Pancreas (tissue), 10 donors: ENCODE data around the gene FAM180A. TPM values are rescaled to one million over a fixed set of nuclear protein-coding genes. Genes with fewer than 3 reads are reported as not detected.
"Not testable (repeated sequence)": the region's sequence is repeated elsewhere in the genome, so short reads cannot be mapped to it uniquely, and the experiment has no call there.

Experiments
- ATAC-seq, 4 donors: fragments of 200-7000 bp; cut with Tn5 transposase; one replicate each; pipeline versions ENCODE4 v1.8.0 to v1.9.1; 2020; ENCODE audit warnings: mild to moderate bottlenecking in 4 of 4, moderate library complexity in 4 of 4
- DNase-seq, 6 donors: peaks; one replicate each; pipeline ENCODE4 v3.0.0-alpha.2; 2020
- FAIRE-seq: peaks from 2 replicates; lab custom pipeline; 2012; peaks lifted over from hg19 to GRCh38; lab: Jason Lieb, UNC
- H3K27ac ChIP-seq, 4 donors: fragments of 200-600 bp; sonication (generic); 1 replicate in 3 of 4; 2 replicates in 1 of 4; pipeline versions ENCODE4 v1.5.0 to v1.8.0; 2020
- H3K27me3 ChIP-seq, 4 donors: fragments of 200-600 bp; one replicate each; pipeline ENCODE4 v1.8.0; 2021
- H3K36me3 ChIP-seq, 3 donors: fragments of 200-600 bp; sonication (generic) in 1 of 3; one replicate each; pipeline versions ENCODE4 v1.5.0 to v1.8.0; 2020 to 2021
- H3K4me1 ChIP-seq, 3 donors: fragments of 200-600 bp; one replicate each; pipeline ENCODE4 v1.8.0; 2021
- H3K4me3 ChIP-seq, 4 donors: fragments of 200-600 bp; sonication (generic) in 2 of 4; one replicate each; pipeline versions ENCODE4 v1.5.0 to v1.8.0; 2020 to 2021
- H3K9me3 ChIP-seq, 4 donors: fragments of 200-600 bp; one replicate each; pipeline ENCODE4 v1.8.0; 2021
- WGBS, 2 donors: extraction: QIAGEN DNeasy Blood & Tissue Kit; methylation state at CpG; one replicate each; pipeline ENCODE4 v1.1.7; 2013; 5-methylcytosine and 5-hydroxymethylcytosine counted together
- intact Hi-C, 3 donors: fragments of 100-400 bp; cut with DNase I; formaldehyde crosslinking; loops; one replicate each; pipeline versions ENCODE4 v1.11.1 to v1.14.2; 2022
- polyA plus RNA-seq, 2 donors: library from polyadenylated mRNA; stranded (reverse); fragments of 200-250 nt; gene quantifications; one replicate each; pipeline ENCODE4 v1.2.3, GENCODE V29; 2013
- total RNA-seq, 6 donors: library from RNA; stranded (reverse); fragmentation: NEBNext Ultra II Directional in 4 of 6; extraction: Animal tissue kit (Norgen Biotek cat#: 25700) in 4 of 6; gene quantifications; one replicate each; pipeline versions ENCODE4 v1.2.1 to v1.2.4, GENCODE V29; 2021 to 2023
- TF ChIP-seq, protein P1 (sequence below), 4 donors: fragments of 200-600 bp; sonication (generic) in 3 of 4; IDR thresholded peaks; one replicate each; pipeline versions ENCODE4 v1.5.0 to v1.8.0; 2021; ENCODE audit warnings: antibody characterized with exemption in 4 of 4
- donor health status: healthy with polysubstance abuse.
- donor health status: DM: no; HTN: no; CAD: no; lungs with moderate emphysema.
- donor health status: DM: no; HTN: no; CAD: no.
- donor health status: control.
- donor health status: control.
- donor health status: Bipolar disorder and iron deficiency.
- donor health status: DM: yes; HTN: yes; CAD: no.
- donor health status: DM: no; HTN: no; CAD: no.
- donor health status: DM: no; HTN: no; CAD: no.
- donor health status: DM: yes; HTN: yes; CAD: no.

FAM180A gene
- total and polyA plus RNA-seq, 8 donors, result 0.11 to 0.90 (median 0.24) TPM

DNA sequence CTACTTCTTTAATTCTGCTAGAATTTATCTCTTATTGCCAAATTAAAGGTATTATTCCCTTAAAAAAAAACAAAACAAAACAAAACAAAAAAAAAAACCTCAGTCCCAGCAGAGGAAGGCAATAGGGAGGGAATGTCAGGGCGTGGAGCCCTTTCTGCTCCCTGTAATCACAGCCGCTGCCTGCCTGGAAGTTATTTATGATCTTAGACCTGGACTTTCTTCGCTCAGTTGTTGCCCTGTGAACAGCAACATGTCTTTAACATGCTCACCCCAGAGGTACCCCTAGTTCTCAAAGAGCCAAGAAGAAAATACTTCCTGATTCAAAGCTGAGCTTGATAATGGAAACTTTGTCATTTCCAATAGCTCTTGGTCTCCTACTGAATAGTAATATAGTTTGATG, 7.7 kb downstream of the FAM180A start:
- Histone ChIP-seq H3K9me3 (no peaks in the 10 kb centered on the region), H3K4me3 (no peak overlapping the region), H3K27ac (no peak overlapping the region), H3K27me3 (no peaks in the 10 kb centered on the region), H3K36me3 (no peaks in the 10 kb centered on the region), H3K4me1 (no peaks in the 10 kb centered on the region)
- TF ChIP-seq, protein P1, sequence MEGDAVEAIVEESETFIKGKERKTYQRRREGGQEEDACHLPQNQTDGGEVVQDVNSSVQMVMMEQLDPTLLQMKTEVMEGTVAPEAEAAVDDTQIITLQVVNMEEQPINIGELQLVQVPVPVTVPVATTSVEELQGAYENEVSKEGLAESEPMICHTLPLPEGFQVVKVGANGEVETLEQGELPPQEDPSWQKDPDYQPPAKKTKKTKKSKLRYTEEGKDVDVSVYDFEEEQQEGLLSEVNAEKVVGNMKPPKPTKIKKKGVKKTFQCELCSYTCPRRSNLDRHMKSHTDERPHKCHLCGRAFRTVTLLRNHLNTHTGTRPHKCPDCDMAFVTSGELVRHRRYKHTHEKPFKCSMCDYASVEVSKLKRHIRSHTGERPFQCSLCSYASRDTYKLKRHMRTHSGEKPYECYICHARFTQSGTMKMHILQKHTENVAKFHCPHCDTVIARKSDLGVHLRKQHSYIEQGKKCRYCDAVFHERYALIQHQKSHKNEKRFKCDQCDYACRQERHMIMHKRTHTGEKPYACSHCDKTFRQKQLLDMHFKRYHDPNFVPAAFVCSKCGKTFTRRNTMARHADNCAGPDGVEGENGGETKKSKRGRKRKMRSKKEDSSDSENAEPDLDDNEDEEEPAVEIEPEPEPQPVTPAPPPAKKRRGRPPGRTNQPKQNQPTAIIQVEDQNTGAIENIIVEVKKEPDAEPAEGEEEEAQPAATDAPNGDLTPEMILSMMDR (IDR thresholded peaks at IDR 0.05), result no peak
- 68 to 86% methylated on average over 3 of the region's 3 CpGs for WGBS, 2 donors
- intact Hi-C loops, result no loop called here
- DNase-seq (no peak), FAIRE-seq (no peak), ATAC-seq (no peak)

DNA sequence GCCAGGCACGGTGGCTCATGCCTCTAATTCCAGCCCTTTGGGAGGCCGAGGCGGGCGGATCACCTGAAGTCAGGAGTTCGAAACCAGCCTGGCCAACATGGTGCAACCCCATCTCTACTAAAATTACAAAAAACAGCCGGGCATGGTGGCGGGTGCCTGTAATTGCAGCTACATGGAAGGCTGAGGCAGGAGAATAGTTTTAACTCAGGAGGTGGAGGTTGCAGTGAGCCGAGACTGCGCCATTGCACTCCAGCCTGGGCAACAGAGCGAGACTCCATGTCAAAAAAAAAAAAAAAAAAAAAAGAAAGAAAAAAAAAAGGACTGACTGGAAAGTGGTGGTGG, 11.3 kb downstream of the FAM180A start:
- H3K36me3 ChIP-seq, ATAC-seq, H3K27me3 ChIP-seq, H3K4me3 ChIP-seq, H3K4me1 ChIP-seq, FAIRE-seq, H3K27ac ChIP-seq, DNase-seq, H3K9me3 ChIP-seq, intact Hi-C loops: not testable (repeated sequence)
- 90 to 92% methylated on average over 10 of the region's 10 CpGs for WGBS, 2 donors

DNA sequence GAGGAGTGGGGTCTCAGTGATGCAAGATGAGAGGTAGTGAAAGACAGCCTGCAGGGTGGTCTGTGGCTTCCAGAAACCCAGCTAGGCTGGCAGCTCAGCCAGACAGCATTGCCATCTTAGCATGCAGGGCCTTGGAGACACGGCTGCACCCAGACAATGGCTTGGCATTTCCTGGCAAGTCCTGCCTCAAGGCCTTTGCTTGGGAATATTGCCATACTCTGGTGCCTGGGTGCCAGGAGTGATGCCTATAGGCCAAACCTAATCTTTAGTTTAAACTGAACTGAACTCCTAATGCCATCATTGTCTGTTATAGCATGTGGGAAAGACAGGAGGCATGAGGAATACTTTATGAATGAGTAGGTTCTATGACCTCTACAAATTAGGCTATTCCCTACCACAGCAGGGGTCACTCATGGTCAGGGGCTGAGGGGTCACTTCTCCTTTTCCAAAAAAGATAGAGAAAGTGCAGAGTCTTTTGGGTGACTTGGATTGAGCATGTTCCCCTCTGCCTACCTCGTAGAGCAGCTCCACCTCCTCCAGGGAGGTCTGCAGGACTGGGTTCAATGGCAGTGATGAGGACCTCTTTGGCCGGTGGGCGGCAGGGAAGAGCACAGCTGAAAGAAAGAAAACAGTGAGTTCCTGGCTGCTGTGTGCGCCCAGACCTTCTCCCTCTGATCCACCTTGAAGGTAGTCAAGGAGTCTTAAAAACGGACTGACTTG, 11.9 kb downstream of the FAM180A start:
- FAIRE-seq, result no peak
- Histone ChIP-seq H3K4me3 (no peak overlapping the region), H3K36me3 (no peaks in the 10 kb centered on the region), H3K27me3 (no peaks in the 10 kb centered on the region), H3K4me1 (no peaks in the 10 kb centered on the region), H3K27ac (no peak overlapping the region), H3K9me3 (no peaks in the 10 kb centered on the region)
- no peak for DNase-seq
- intact Hi-C loops, result no loop called here
- peak in 1 of 4 donors; percentile 46 for ATAC-seq
- TF ChIP-seq, protein P1 (IDR thresholded peaks at IDR 0.05), result no peak
- WGBS, 2 donors, result 58 to 72% methylated on average over 6 of the region's 6 CpGs

DNA sequence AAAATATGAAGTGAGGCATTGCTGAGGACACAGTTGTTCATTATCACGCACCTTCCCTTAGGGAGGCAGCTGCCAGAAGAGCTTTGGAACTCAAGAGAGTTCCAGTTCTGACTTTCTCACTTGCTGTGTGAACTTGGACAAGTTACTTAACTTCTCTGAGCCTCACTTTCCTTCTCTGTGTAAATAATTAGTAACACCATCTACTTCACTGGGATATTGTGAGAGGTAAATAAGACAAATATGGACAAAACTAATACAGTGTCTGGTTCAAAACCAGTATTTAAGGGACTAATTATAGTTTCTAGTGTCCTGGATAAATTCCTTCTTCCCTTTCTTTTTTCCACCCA, 14.3 kb downstream of the FAM180A start:
- Histone ChIP-seq H3K4me1 (no peaks in the 10 kb centered on the region), H3K9me3 (no peaks in the 10 kb centered on the region), H3K27me3 (no peaks in the 10 kb centered on the region), H3K4me3 (no peak overlapping the region), H3K36me3 (no peaks in the 10 kb centered on the region), H3K27ac (no peak overlapping the region)
- intact Hi-C loops, result no loop called here
- DNase-seq (no peak), ATAC-seq (no peak), FAIRE-seq (no peak)
- 71 to 82% methylated on average over 1 of the region's 1 CpG for WGBS, 2 donors
- TF ChIP-seq, protein P1 (IDR thresholded peaks at IDR 0.05), result no peak

DNA sequence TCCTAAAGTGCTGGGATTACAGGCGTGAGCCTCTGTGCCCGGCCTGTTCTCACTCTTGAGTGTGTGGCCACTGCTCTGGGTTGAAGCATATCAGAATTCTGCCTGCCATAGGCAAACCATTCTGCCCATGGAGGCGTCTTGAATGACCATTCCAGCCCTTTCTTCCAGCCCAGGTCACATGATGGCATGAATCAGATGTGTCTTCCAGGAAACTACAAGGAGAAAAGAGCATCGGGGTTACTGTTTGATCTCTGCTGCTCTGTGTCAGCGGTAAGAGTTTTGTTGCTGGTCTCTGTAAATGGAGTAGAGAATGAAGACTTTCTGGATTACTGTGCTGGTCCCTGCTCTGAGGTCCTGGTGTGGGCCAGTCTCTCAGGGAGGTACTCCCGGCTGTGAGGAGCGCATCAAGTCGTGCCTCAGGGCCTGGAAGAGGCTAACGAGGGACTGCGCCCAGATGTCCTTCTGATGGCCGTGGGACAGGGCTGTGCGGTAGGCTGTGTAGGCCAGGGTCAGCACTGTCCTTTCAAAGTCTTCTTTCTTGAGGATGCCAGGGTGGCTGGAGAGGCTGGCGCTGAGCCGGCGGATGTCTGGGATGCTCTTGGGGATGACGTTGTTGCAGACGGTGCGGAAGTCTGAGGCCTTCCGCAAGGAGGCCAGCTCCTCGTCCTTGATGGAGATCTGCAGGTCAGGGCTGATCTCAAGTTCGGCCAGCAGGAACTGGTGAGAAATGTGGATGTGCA, 14.8 kb downstream of the FAM180A start:
- no peaks in the 10 kb centered on the region for H3K4me1 ChIP-seq
- H3K27ac ChIP-seq, result no peak overlapping the region
- DNase-seq (no peak), ATAC-seq (no peak), FAIRE-seq (no peak)
- TF ChIP-seq, protein P1 (IDR thresholded peaks at IDR 0.05), result no peak
- H3K9me3 ChIP-seq, result no peaks in the 10 kb centered on the region
- no peaks in the 10 kb centered on the region for H3K36me3 ChIP-seq
- intact Hi-C loops, result no loop called here
- H3K27me3 ChIP-seq, result no peaks in the 10 kb centered on the region
- 85% methylated on average over 21 of the region's 21 CpGs for WGBS, 2 donors
- H3K4me3 ChIP-seq, result no peak overlapping the region
